Frontal cortex (tissue), 4 donors: ENCODE results near the gene NAGPA. TPM values are rescaled to one million over a fixed set of nuclear protein-coding genes. Genes with fewer than 3 reads are reported as not detected.
A peak's percentile ranks its signal among the peaks of the same experiment; 100 is the strongest.
"Not testable (repeated sequence)": the region's sequence is repeated elsewhere in the genome, so short reads cannot be mapped to it uniquely, and the experiment has no call there.

Experiments used
- DNase-seq, 2 donors: peaks; one replicate each; pipeline ENCODE4 v3.0.0; 2012; ENCODE audit warnings: low spot score in 2 of 2
- FAIRE-seq: peaks from 2 replicates; lab custom pipeline; 2012; peaks lifted over from hg19 to GRCh38; lab: Jason Lieb, UNC
- total RNA-seq: library from RNA; depleted of rRNA; stranded (reverse); fragments of >200 nt; gene quantifications from one replicate; pipeline ENCODE4 v1.2.3, GENCODE V29; 2014
- donor health status: control.
- donor health status: control.
- donor health status: control.

NAGPA gene
- total RNA-seq, result 14.7 TPM

GRCh38 chr16:5033256-5034166, at the start of gene NAGPA:
NAGPA (minus strand) TSS chr16:5033935; CDS start chr16:5033914, 21 bp downstream.
- DNase-seq (peak; percentile 90 to 93), FAIRE-seq (no peak)

GRCh38 chr16:5080996-5081395, 47.3 kb upstream of the NAGPA start:
- not testable (repeated sequence) for DNase-seq, FAIRE-seq

DNA sequence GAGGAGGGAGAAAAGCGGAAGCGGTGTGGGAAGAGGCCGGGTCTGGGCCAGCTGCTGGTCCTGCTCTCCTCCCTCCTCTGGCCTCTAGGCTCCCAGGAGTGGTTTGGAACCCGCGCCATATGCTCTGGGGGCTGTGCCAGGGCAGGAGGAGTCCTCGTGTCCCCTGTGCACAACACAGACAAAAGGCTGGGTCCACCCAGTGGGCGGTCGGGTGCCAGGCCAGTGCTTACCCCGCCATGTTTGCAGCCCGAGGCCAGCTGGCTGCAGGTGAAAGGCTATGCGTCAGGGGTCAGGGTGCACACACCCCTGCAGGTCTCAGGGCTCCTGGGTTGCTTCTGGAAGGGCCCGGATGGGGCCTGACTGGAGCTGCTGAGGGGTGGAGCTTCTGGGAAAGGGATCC, 46.7 kb upstream of the NAGPA start:
- not testable (repeated sequence) for DNase-seq, FAIRE-seq

GRCh38 chr16:5078626-5079025, 44.9 kb upstream of the NAGPA start:
- FAIRE-seq (no peak), DNase-seq (no peak)

- no peak for DNase-seq
These were observed 43.6 kb upstream of the NAGPA start for GRCh38 chr16:5077304-5077703.

DNA sequence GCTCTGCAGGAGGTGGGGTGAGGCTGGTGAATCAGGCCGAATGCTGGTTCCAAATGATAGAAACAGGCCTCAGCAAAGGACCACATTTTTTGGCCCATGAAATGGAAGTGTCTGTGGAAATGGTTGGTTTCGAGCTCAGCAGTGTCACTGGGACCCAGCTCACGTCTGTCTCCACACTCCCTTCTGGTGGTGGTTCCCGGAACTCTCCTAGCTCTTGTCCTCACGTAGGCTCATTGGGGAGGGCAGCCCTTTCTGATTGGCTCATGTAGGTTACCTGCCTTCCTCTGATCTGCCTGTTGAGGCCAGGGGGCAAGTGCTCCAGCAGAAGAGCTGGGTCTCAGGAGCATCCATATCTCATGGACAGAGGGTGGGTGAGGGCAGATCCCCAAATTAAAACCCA, 41.9 kb upstream of the NAGPA start:
- DNase-seq (no peak), FAIRE-seq (no peak)

More at GRCh38 chr16:5077304-5077703, 43.6 kb upstream of the NAGPA start:
- no peak for FAIRE-seq

DNA sequence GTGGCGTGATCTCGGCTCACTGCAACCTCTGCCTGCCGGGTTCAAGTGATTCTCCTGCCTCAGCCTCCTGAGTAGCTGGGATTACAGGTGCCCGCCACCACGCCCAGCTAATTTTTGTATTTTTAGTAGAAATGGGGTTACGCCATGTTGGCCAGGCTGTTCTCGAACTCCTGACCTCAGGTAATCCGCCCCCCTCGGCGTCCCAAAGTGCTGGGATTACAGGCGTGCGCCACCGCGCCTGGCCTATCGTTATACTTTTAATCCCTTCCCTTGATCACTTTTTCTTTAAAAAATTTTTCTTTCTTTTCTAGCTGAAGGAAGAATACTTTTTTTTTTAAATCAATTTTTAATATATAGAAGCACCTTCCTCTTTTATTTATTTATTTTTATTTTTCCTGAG, 40.0 kb upstream of the NAGPA start:
- not testable (repeated sequence) for FAIRE-seq, DNase-seq

DNA sequence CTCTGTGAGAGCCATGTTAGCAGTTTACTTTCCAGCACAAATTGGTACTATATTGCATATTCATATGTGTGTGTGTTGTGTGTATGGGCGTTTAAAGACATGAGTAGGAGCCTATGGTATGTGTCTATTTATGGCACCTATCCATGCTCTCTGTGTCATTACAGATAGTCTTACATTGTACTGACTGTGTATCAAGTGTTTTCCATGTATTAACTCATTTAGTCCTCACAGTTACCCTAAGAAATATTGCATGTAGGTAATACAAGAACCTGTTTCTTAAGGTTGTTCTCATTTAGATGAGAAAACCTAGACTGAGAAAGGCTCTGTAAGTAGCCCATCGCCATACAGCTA, 39.5 kb upstream of the NAGPA start:
- DNase-seq, result no peak
- FAIRE-seq, result no peak

DNA sequence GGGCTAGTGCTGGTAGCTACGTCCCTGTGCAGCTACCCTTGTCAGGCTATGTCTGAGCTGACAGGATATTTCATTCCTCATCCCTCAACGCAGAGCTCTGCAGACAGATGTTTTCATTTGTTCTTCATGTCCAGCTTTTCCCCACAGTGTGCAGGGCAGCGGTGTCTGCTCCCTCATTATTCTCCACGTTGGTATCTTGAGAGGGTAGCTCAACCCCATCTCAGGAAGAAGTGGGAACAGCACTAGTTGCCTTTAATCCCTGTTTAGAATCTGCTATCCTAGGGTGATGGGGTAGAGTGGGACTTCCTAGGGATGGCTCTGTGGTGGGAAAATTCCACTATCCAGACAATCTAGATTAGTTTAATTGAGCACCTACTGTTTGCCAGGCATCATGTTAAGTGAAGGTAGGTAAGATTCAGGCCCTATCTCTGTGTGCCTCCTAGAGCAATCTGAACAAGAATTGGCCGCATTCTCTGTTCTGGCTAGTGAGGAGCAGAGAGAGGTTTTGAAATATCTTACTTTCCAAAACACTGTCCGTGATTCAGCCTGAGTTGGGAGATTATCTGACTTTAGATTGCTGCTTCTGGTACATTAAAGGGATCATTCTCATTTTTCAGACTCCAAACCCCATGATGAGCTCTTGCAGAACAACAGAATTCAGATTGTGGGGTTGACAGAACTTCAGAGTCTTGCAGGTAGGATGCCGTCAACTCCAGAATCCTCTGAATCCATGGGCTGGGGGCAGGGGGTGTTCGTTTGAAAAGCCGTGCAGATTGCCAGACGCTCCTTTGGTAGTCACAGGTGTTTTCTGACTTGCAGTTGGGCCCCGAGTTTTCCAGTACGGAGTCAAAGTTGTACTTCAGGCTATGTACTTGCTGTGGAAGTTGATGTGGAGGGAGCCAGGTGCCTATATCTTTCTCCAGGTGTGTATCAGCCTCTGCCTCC, 38.9 kb upstream of the NAGPA start:
- no peak for FAIRE-seq
- DNase-seq, result no peak

DNA sequence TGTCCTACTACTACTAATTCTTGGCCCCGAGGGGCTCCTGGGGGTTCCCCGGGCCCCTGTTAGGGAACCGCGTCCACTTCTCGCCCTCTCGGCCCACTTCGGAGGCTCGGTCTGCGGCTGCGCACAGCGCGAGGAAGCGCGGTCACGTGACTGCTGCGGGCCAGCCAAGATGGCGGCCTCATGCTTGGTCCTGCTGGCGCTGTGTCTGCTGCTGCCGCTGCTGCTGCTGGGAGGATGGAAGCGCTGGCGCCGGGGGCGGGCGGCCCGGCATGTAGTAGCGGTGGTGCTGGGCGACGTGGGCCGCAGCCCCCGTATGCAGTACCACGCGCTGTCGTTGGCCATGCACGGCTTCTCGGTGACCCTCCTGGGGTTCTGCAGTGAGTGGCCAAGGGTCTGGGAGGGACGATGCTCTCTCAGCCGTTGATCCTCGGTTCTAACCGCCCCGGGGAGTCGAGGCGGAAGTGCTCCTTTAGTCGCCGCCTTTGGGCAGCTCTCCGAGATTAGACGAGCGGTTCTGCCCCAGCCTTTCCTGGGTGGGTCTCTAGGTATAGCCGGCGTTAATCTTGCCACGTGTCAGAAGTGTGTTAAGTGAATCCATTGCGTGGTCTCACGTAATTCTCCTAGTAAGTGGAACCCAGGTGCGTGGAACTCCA, 38.1 kb upstream of the NAGPA start, which contains the start of gene ALG1:
Gene ALG1, plus strand, starts transcription at position 163 of the 653 bp plus-strand sequence. Its CDS starts 7 bp downstream, at position 170.
- DNase-seq, result peak; percentile 83 to 90
- FAIRE-seq, result no peak

DNA sequence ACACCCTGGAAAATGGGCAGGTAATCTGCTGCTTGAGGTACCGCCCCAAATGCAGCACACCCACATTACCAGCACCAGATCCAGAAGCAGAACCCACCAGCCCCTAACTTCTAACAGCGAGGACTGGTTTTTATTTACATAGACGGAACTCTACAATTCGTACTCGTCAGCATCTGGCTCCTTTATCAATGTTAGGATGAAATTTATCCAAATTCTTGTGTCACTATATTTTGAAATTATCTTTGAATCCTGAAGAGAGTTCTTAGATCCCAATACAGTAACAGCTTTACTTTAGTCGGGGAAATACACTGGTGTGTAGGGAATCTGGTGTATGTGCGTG, 37.6 kb upstream of the NAGPA start:
- FAIRE-seq (no peak), DNase-seq (no peak)

GRCh38 chr16:5070431-5071186, 36.9 kb upstream of the NAGPA start:
- DNase-seq (no peak), FAIRE-seq (no peak)

DNA sequence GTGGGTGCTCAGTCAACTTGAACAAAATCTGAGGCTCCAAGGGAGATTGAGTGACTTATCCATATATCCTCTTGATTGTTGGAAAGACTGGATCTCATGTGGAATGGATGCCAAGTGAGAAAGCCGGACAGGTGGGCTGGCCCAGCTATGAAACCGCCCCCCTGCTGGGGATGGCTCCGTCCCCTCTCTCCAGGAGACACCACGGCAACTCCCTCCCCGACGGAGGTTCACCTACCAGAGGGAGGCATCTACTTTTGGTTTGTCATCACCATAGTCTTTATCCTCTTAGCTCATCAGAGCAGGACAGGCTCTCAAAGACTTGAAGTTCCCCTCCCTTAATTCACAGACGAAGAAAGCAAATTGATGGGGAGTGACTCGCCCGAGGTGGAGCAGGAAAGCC, 36.1 kb upstream of the NAGPA start:
- no peak for DNase-seq
- no peak for FAIRE-seq

DNA sequence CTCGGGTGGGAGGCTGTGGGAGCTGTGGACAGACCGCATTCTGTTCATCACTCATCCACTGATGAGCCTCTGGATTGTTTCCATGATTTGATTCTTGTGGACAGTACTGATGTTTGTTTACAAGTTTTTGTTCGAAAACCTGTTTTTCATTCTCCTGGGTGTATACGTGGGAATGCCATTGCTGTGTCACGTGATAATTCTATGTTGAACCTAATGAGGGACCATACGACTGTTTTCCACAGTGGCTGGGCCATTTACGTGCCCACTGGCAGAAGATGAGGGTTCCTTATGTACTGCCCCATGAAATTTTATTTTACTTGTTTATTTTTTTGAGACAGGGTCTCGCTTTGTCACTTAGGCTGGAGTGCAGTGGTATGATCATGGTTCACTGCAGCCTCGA, 35.3 kb upstream of the NAGPA start:
- no peak for DNase-seq
- no peak for FAIRE-seq

DNA sequence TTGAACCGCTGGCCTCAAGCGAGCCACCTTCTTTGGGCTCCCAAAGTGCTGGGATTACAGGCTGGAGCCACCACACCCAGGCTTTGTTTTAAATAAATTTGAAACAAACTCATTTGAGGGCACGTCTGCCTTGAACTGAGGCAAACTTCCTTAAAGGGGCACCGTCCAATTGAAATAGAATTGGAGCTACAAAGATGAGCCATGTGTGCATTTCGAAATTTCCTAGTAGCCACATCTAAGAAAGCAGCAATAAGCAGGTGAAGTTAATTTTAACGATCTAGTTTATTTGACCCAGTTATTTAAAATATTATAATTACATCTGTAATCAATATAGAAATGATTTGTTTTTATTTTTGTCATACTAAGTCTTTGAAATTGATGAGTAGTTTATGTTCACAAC, 32.8 kb upstream of the NAGPA start:
- DNase-seq (no peak), FAIRE-seq (no peak)

GRCh38 chr16:5065813-5066212, 32.1 kb upstream of the NAGPA start, which contains the start of gene C16orf89:
C16orf89 (minus strand) TSS chr16:5065956; CDS start chr16:5065908, 48 bp downstream.
- FAIRE-seq (no peak), DNase-seq (peak; percentile 38 to 39)

- DNase-seq (no peak), FAIRE-seq (no peak)
These were observed 31.6 kb upstream of the NAGPA start for GRCh38 chr16:5065326-5065725.

- no peak for DNase-seq
- FAIRE-seq, result no peak
These were observed 31.2 kb upstream of the NAGPA start for GRCh38 chr16:5064915-5065314.
